GM12878 (cell line): Measurements from ENCODE around the gene F12. TPM values are rescaled to one million over a fixed set of nuclear protein-coding genes. Genes with fewer than 3 reads are reported as not detected.
A peak's percentile ranks its signal among the peaks of the same experiment; 100 is the strongest.

ENCODE experiments used
- BHLHE40 ChIP-seq, 2 experiments: fragments of 450-650 bp in 1 of 2; IDR thresholded peaks; 2 replicates each; pipeline ENCODE4 v1.6.1; 2011 to 2017; ENCODE audit warnings: low read depth in 2 of 2, borderline replicate concordance in 1 of 2, improper control_type of control experiment in 1 of 2, low read length in 1 of 2, mild to moderate bottlenecking in 1 of 2
- FOXM1 ChIP-seq: IDR thresholded peaks from 2 replicates; pipeline ENCODE4 v1.6.1; 2012; ENCODE audit warnings: low read depth, mild to moderate bottlenecking, inconsistent platforms, low read length, moderate library complexity
- IRF3 ChIP-seq: fragments of 450-650 bp; IDR thresholded peaks from 2 replicates; pipeline ENCODE4 v1.6.1; 2014; ENCODE audit warnings: mild to moderate bottlenecking
- KLF5 ChIP-seq: fragments of 450-650 bp; IDR thresholded peaks from 2 replicates; pipeline ENCODE4 v1.6.1; 2014; ENCODE audit warnings: mild to moderate bottlenecking; ENCODE audit not compliant: partially characterized antibody
- LARP7 ChIP-seq: fragments of 450-650 bp; IDR thresholded peaks from 2 replicates; pipeline ENCODE4 v1.6.1; 2017; ENCODE audit warnings: mild to moderate bottlenecking
- MEF2A ChIP-seq: IDR thresholded peaks from 2 replicates; pipeline ENCODE4 v1.6.1; 2011; ENCODE audit warnings: low read depth, mild to moderate bottlenecking, low read length, moderate library complexity; ENCODE audit not compliant: insufficient read depth
- MEF2B ChIP-seq: fragments of 450-650 bp; IDR thresholded peaks from 2 replicates; pipeline ENCODE4 v1.6.1; 2018; ENCODE audit warnings: mild to moderate bottlenecking, moderate library complexity; ENCODE audit not compliant: partially characterized antibody, poor library complexity, severe bottlenecking
- MYC ChIP-seq: IDR thresholded peaks from 2 replicates; pipeline ENCODE4 v1.6.1; 2011; ENCODE audit warnings: mild to moderate bottlenecking, low read length, moderate library complexity, inconsistent platforms; ENCODE audit not compliant: insufficient read depth, insufficient replicate concordance, insufficient read length, severe bottlenecking
- NRF1 ChIP-seq: conservative IDR thresholded peaks from 2 replicates; pipeline ENCODE4 v1.6.1; 2011; ENCODE audit warnings: mild to moderate bottlenecking, low read depth, low read length, improper control_type of control experiment
- REST ChIP-seq: IDR thresholded peaks from 2 replicates; pipeline ENCODE4 v1.6.1; 2012; ENCODE audit warnings: mild to moderate bottlenecking, low read depth, low read length
- RUNX3 ChIP-seq: IDR thresholded peaks from 2 replicates; pipeline ENCODE4 v1.6.1; 2012; ENCODE audit warnings: low read length, inconsistent platforms
- SMC3 ChIP-seq: IDR thresholded peaks from 2 replicates; pipeline ENCODE4 v1.6.1; 2011; ENCODE audit warnings: low read length, improper control_type of control experiment, borderline replicate concordance
- TAF1 ChIP-seq: IDR thresholded peaks from 2 replicates; pipeline ENCODE4 v1.6.1; 2011; ENCODE audit warnings: mild to moderate bottlenecking, low read depth, low read length, borderline replicate concordance
- ZBTB40 ChIP-seq: fragments of 450-650 bp; IDR thresholded peaks from 2 replicates; pipeline ENCODE4 v1.6.1; 2016; ENCODE audit warnings: mild to moderate bottlenecking, moderate library complexity, borderline replicate concordance
- ZZZ3 ChIP-seq: IDR thresholded peaks from 2 replicates; pipeline ENCODE4 v1.6.1; 2011; ENCODE audit warnings: low read depth; ENCODE audit not compliant: control insufficient read depth, insufficient read length
- polyA plus RNA-seq, 11 experiments: library from polyadenylated mRNA; depleted of rRNA in 4 of 11; unstranded in 6 of 11; stranded (reverse) in 5 of 11; fragments of >200 nt; fragmentation: Nextera tagmentation in 4 of 11; fragmentation: Illumina TruSeq in 1 of 11; extraction: Ambion mirVana in 4 of 11; extraction: Trizol in 1 of 11; gene quantifications; 1 replicate in 1 of 11; 2 replicates in 10 of 11; pipeline versions ENCODE4 v1.2.1 to v1.2.3, GENCODE V29; 2011 to 2016; ENCODE audit warnings: inconsistent platforms in 2 of 11, missing spikeins in 2 of 11, low read depth in 1 of 11
- total RNA-seq, 4 experiments: library from RNA; depleted of rRNA in 3 of 4; stranded (reverse); fragments of >200 nt in 3 of 4; fragmentation: Illumina TruSeq in 1 of 4; extraction: Trizol in 1 of 4; gene quantifications; 2 replicates each; pipeline versions ENCODE4 v1.2.1 to v1.2.3, GENCODE V29; 2013 to 2021
- TF ChIP-seq, protein P1 (sequence below): IDR thresholded peaks from 2 replicates; pipeline ENCODE4 v1.6.1; 2012; ENCODE audit warnings: low read depth, low read length, improper control_type of control experiment
- TF ChIP-seq, protein P2 (sequence below): IDR thresholded peaks from 2 replicates; pipeline ENCODE4 v1.6.1; 2011; ENCODE audit warnings: borderline replicate concordance, low read depth, mild to moderate bottlenecking, moderate library complexity, mixed read lengths, low read length; ENCODE audit not compliant: insufficient read depth; ENCODE audit errors: extremely low read length

F12 gene
- total and polyA plus RNA-seq, 10 of the 15 experiments (the other 5 are each of a cell fraction or from before 2014, with no cell fraction given), result 0.25 to 11.3 (median 5.5) TPM

- TF ChIP-seq IRF3 (peak; percentile 91), ZBTB40 (peak; percentile 65; the same call in 1 of the 2 replicates), NRF1 (no peak), MEF2A (no peak), BHLHE40 (IDR thresholded peaks at IDR 0.05; ENCODE audit: borderline replicate concordance in 1 of 2, low read depth in 2 of 2, low read length in 1 of 2) (peak; percentile 3 to 64; a peak in 1 of 4 replicates), REST (no peak), MEF2B (peak; percentile 57), ZZZ3 (no peak), TAF1 (peak; percentile 79), KLF5 (no peak), SMC3 (0 out of 2 replicates have a peak, but pooled peaks have one; percentile 6), RUNX3 (no peak), FOXM1 (no peak), MYC (no peak), LARP7 (peak; percentile 73)
- TF ChIP-seq, protein P1, sequence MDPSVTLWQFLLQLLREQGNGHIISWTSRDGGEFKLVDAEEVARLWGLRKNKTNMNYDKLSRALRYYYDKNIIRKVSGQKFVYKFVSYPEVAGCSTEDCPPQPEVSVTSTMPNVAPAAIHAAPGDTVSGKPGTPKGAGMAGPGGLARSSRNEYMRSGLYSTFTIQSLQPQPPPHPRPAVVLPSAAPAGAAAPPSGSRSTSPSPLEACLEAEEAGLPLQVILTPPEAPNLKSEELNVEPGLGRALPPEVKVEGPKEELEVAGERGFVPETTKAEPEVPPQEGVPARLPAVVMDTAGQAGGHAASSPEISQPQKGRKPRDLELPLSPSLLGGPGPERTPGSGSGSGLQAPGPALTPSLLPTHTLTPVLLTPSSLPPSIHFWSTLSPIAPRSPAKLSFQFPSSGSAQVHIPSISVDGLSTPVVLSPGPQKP, result peak; percentile 56; the same call in 1 of the 2 replicates
- TF ChIP-seq, protein P2, sequence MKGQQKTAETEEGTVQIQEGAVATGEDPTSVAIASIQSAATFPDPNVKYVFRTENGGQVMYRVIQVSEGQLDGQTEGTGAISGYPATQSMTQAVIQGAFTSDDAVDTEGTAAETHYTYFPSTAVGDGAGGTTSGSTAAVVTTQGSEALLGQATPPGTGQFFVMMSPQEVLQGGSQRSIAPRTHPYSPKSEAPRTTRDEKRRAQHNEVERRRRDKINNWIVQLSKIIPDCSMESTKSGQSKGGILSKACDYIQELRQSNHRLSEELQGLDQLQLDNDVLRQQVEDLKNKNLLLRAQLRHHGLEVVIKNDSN, result no peak
Observed at GRCh38 chr5:177425801-177426565, 16.6 kb upstream of the F12 start (continued).
